Erythroblast (primary cell): Measurements from ENCODE around the gene IMMP1L.

Experiments used
- GATA1 ChIP-seq: IDR thresholded peaks from 2 replicates; pipeline ENCODE4 v1.6.1; 2011; ENCODE audit warnings: low read depth, mild to moderate bottlenecking, control low read depth, low read length, moderate library complexity
- POLR2A ChIP-seq: IDR thresholded peaks from 2 replicates; pipeline ENCODE4 v1.6.1; 2011; ENCODE audit warnings: mild to moderate bottlenecking, low read length

- TF ChIP-seq POLR2A (no peak), GATA1 (no peak)
Measured at GRCh38 chr11:31531293-31531692, 21.9 kb upstream of the IMMP1L start.
